NCI-H2171 treated with DMSO at 0.1 percent for 48 hours (cell line): ENCODE measurements around the gene RAP1GDS1.

ENCODE experiments used
- DNase-seq: peaks from one replicate; lab custom pipeline; 2025; lab: John Stamatoyannopoulos, UW

Gene RAP1GDS1, protein sequence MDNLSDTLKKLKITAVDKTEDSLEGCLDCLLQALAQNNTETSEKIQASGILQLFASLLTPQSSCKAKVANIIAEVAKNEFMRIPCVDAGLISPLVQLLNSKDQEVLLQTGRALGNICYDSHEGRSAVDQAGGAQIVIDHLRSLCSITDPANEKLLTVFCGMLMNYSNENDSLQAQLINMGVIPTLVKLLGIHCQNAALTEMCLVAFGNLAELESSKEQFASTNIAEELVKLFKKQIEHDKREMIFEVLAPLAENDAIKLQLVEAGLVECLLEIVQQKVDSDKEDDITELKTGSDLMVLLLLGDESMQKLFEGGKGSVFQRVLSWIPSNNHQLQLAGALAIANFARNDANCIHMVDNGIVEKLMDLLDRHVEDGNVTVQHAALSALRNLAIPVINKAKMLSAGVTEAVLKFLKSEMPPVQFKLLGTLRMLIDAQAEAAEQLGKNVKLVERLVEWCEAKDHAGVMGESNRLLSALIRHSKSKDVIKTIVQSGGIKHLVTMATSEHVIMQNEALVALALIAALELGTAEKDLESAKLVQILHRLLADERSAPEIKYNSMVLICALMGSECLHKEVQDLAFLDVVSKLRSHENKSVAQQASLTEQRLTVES

GRCh38 chr4:98260579-98261404, at the start of gene RAP1GDS1:
TSS of gene RAP1GDS1 (plus strand) at chr4:98261384. CDS start at chr4:98261566, 182 bp downstream.
- peak; percentile 83 for DNase-seq

- no peak for DNase-seq
These were observed 38.9 kb upstream of the RAP1GDS1 start for GRCh38 chr4:98222306-98222705.

GRCh38 chr4:98226396-98226795, 34.8 kb upstream of the RAP1GDS1 start:
- DNase-seq = no peak

DNA sequence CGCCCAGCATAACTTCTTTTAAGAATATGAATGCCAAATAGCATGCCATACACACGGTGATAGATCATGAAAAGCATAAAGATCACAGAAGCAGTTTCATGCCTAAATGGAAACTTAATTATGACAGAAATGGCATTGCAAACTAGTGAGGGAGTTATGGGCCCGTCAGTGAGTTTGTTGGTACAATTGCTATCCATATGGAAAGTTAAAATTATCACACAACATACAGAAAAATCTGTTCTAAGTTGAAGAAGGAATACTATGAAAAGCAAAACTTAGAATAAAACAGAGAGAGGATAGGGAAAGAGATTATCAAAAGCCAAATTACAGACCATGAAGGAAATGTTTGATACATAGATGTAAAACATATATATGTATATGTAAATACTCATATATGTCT, 30.2 kb upstream of the RAP1GDS1 start:
- no peak for DNase-seq

GRCh38 chr4:98232202-98232601, 29.0 kb upstream of the RAP1GDS1 start:
- DNase-seq = peak; percentile 20

- no peak for DNase-seq
These were observed 24.0 kb upstream of the RAP1GDS1 start for GRCh38 chr4:98237204-98237603.

- DNase-seq = no peak
These were observed 19.1 kb upstream of the RAP1GDS1 start for GRCh38 chr4:98242063-98242462.

- no peak for DNase-seq
These were observed 18.6 kb upstream of the RAP1GDS1 start for GRCh38 chr4:98242538-98242937.

GRCh38 chr4:98245226-98245625, 16.0 kb upstream of the RAP1GDS1 start:
- no peak for DNase-seq

- DNase-seq = no peak
These were observed 12.2 kb upstream of the RAP1GDS1 start for GRCh38 chr4:98248934-98249333.

- no peak for DNase-seq
These were observed 11.4 kb upstream of the RAP1GDS1 start for GRCh38 chr4:98249831-98250230.

- DNase-seq = no peak
These were observed 7.7 kb upstream of the RAP1GDS1 start for GRCh38 chr4:98253499-98253898.

DNA sequence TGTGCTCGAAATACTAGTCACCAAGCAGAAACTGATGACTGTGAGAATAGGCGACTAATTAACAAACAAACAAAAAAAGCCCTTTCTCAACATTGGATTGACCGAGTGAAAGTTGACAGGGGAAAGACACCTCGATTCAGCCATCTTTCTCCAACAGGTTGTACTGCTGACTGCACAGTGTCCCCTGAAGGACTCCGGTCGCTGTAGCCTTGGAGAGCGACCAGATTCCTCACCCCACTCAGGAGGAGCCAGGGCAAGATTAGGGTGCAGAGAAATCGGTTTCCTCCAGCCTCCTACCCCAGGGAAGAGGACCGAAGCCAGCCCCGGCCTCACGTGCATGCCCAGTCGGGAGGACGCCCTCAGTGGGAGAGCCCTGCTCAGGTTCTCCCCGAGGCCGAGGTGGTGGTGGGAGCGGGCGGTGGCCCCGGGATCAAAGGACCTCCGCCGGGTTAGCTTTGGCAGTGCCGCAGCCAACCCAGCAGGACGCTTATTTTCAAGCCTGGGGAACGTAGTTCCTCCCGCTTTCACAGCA, 1.1 kb upstream of the RAP1GDS1 start:
- DNase-seq = peak; percentile 16

DNA sequence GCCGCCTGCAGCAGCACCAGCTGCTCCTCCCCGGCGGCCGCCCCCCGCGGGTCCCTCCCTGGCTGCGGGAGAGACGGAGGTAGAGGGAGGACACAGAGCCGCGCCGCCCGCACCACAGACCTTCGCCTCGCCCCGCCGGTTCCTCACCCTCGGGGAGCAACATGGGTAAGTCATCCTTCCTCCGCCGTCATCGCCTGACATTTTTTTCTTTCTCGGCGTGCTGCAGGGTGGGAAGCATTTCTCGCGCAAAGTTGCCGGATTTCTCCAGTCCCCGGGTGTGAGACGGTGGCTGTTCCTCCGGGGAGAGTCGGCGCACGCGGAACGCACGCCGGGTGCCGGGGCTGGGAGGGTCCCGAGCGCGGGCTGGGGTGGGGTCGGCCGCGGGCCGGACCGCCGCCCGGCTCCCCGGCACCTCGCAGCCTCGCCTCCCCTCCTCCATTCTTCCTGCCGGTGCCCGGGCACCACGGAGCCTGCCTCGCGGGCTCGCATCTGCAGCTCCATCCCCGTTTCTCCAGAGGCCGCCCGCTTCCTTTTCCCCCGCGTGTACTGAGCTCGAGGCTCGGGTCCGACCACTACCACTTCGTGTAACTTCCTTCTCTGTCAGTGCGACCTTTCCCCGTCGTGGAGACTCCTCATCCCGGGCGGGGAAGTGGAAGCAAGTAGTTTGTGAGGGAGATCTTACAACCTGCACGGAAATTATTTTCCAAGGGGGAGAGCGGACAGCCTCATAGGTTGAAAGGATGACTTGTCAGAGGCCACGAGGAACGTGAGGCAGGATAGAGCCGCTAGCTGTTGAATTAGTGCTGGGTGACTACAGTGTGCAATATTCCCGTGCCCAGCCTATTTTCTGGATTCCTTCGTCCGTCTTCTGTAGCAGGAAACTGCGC, 464 bp downstream of the RAP1GDS1 start:
- DNase-seq = peak; percentile 66

- no peak for DNase-seq
These were observed 1.2 kb downstream of the RAP1GDS1 start for GRCh38 chr4:98262431-98262830.

DNA sequence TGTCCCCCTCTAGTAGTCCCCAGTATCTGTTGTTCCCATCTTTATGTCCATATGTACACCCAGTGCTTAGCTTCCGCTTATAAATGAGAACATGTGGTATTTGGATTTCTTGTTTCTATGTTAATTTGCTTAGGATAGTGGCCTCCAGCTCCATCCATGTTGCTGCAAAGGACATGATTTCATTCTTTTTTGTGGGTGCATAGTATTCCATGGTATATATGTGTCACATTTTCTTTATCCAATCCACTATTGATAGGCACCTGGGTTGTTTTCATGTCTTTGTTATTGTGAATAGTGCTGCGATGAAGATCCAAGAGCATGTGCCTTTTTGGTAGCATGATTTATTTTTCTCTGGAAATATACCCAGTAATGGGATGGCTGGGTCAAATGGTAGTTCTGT, 6.3 kb downstream of the RAP1GDS1 start:
- no peak for DNase-seq

DNA sequence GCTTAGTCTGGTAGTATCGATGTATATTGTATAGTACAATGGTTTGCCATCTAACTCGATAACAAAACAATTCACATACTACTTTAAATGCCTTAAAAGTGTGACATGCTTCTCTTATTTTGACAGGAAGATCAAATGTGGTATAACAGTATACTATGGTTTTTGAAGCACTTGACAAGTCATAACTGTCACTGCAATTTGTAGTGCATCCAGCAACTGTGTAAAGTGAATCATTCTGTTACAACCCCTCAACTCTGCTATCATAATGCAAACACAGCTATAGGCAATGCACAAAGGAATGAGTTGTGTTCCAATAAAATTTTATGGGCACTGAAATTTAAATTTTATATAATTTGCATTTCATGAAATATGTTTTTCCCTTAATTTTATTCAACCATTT, 14.0 kb downstream of the RAP1GDS1 start:
- no peak for DNase-seq

- DNase-seq = no peak
These were observed 22.3 kb downstream of the RAP1GDS1 start for GRCh38 chr4:98283219-98284189.

DNA sequence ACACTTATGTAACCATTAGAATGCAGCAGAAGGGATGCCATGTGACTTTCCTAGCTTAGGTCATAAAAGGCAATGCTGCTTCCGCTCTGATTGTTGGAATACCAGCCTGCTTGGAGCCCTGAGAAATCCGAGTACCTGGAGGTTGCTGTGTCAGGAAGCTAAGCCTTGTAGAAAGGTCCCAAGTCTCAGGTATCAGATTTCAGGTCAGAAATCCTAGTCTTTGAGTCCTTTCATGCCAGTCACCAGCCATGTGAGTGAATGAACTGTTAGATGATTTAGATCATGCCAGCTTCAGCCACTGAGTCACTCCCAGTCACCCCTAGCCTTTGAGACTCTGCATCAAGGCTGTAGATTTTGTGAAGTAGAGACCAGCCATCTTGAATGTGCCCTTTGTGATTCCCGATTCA, 23.5 kb downstream of the RAP1GDS1 start:
- peak; percentile 71 for DNase-seq

- DNase-seq = no peak
These were observed 24.5 kb downstream of the RAP1GDS1 start for GRCh38 chr4:98285676-98286075.
